NCI-H2107 treated with DMSO at 0.1 percent for 48 hours (cell line): ENCODE data around the gene MYO18A.

Experiments used
- DNase-seq: peaks from one replicate; lab custom pipeline; 2025; ENCODE audit not compliant: unreplicated experiment; lab: John Stamatoyannopoulos, UW

MYO18A gene

DNA sequence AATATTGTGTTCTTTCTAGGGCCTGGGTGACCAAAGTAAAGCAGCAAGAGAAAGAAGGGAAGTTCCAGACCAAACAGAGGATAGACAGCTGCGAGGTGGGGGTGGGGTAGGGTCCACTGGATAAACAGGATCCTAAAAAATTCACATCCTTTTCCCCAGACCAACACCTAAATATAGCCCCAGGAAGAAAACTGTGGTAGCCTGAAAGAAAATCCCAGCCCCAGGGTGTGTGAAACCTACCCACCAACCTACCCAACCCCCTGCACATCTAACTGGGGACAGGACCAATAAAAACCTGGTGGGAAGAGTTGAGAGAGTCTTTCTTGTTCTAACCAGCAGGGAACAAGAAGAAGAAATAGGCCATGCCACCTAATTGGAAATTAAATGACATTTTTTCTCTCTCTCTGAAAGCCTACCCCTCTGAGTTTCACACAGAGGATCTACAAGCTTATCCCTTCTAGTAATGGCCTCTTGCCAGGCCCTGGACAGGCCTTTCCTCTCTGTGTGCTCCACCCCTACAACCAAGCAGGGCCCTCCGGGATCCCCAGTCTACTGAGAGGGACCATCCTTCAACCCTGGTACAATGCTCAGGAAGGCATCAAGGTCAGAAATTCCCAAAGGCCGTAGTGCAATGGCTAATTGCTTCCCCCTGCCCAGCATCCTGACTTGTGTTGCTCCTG, 12.0 kb downstream of the MYO18A start:
- DNase-seq: no peak

DNA sequence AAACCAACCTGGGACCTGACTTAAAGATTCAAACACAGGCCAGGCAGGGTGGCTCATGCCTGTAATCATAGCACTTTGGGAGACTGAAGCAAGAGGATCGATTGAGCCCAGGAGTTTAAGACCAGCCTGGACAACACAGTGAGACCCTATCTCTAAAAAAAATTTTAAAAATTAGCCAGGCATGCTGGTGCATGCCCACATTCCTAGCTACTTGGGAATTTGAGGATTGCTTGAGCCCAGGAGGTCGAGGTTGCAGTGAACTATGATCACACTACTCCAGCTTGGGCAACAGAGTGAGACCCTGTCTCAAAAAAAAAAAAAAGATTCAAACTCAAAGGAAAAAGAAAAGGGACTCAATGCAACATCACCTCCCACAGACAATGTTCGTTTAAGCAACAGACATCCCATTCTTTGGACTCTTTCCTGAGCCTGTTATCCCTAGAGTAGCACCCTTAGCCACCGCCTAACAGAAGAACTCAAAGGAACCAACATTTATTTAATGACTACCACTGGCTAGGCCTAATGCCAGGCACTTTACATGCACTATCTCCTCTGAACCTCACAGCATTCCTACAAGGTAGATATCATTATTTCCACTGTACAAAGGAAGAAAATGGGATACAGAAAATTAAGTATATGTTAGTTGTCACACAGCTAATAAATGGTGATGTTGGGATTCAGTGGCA, 12.7 kb downstream of the MYO18A start:
- no peak for DNase-seq

DNA sequence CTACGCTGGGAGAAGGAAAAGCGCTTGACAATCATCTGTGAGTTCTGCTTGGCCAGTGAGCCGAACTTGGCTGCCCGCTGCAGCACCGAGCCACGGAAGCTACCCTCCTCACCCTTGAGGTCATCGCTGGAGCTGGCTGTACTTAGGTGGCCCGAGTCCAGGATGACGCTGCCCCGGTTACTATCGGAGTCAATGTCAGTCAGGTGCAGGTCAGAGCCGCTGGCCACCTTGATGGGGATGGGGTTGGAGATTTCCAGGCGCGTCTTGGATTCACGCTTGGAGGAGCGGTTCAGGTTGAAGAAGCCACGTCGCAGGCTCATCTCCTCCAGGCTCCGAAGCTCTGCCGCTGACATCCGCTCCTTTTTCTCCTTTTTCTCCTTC, 13.7 kb downstream of the MYO18A start:
- DNase-seq: no peak

DNA sequence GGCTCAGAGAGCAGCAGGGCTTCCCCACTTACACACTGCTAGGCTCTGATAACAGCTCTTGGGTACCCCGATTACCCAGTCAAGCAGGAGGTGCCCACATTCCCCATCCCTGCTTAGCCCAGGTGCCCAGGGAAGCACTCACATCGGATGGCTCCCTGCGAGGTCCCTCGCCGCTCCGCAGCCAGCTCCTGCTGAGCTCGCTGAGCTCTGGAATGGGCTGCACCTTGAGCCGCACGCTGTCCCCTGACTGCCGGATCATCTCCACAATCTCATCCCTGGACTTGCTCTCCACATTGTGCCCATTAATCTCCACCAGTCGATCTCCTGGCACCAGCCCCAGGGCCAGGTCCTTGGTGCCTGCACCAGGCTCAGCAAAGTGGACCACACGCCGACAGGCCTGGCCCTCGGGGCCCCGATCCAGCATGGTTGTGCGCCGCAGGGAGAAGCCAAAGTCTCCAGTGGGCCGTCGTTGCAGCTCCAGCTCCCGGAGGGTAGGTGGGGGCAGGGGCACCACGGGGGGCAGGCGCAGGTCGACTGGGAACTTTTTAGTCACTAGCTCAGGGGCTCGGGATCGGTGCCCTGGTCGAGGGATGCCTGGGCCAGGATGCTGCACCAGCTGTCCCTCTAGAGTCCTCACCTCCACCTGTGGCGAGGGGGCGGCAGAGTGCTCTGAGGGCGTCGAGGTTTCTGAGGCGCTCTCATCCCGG, 14.2 kb downstream of the MYO18A start:
- no peak for DNase-seq

DNA sequence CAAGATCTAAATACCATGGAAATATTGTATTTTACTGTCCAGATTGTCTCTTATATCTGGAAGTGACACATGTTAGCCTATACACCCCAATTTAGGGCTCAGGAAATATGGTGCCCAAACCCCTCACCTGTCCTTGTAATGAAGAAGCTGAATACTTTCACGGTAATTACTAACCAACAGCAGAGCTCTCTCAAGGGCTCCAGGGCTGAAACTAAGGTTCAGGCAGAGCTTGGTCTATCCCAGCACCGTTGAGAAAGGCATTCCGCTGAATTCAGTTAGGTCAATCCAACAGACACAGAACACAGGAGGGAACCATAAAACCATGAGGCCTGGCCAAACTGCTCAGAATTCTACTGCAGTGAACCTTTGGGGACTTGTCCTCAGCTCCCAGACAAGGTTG, 14.9 kb downstream of the MYO18A start:
- no peak for DNase-seq

DNA sequence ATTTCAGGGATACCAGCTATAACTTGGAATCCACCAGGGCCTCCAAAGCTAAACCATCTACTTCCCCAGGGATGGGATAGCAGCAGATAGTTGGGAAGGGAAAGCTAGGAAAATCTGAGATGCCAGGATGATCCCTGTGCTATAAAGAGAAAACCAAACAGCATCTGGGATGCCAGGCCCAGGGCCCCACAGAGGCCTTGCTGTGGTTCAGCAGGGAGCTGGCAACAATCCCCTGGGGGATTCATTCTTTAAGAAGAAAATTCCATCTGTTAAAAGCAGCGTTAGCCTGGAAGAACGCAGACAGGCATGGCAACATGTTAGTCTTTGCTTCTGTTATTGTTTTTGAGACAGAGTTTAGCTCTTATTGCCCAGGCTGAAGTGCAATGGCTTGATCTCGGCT, 16.6 kb downstream of the MYO18A start:
- DNase-seq: no peak

DNA sequence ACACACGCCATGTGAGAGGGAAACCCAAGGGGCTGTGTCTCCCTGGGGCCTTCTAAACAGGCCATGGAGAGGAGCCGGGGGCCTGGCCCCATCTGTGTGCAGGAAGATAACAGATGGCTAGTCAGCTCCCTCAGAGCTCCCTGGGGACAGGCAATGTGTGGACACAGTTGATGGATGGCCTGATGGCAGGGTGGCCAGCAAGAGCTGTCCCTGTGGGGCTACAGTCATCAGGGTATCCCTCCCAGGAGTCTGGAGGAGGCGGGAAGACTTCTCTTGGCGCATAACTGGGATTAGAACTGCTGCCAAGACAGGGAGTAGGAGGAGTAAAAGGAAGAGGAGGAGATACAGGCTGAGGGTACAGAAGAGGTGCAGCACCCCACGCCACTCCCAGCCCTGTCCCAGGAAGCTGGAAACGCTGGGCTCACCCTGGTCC, 17.3 kb downstream of the MYO18A start:
- DNase-seq: no peak

DNA sequence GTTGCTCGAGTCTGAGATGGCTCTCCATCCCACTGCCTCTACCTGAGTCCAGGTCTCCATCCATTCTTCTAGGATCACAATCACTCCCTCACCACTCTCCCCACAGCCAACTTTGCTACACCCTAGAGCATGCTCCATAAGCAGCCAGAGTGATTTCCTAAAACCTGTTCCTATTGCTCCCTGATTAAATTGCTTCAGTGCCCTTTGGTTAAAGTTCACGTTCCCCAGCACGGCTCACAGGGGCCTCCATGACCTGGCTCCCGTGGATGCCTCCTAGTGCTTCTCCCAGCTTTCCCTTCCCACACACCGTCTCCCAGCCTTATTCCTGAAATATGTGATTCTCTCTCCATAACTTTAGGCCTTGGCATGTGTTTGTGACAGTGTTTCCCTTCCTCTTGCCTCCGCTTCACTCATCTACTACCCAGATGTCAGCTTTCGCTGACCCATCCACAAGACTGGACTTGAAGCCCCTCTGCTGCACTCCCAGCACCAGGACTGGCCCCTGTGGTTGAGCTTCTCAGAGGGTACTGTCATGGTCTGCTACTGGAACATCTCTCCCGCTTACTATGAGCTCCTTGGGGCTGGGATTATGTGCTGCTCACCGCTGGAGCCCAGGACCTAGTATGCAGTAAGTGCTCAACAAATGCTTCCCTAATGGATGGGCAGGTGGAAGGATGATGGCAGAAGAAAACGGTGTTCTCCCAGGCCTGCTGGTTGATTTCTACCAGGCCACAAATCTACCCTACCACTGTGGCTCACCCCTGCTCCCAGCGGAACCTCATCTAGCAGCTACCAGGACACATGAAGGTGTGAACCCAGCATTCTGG, 17.9 kb downstream of the MYO18A start:
- DNase-seq: no peak

DNA sequence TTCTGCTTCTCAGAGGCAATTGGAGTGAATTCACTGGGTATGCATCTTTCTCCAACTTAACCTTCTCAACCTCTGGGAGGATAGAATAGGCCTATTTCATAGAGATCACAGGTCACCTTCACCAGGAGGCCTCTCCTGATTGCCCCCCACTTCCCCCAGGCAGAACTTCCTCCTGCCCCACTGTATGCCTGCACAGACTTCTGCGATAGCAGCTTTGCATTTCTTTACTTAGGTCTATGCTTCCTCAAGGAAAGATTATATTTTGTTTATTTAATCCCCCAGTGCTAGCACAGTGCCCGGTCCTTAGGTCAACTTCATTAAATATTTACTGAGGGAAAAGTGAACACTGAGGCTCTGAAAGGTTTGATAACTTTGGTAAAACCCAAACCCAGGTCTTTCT, 19.9 kb downstream of the MYO18A start:
- DNase-seq: no peak

DNA sequence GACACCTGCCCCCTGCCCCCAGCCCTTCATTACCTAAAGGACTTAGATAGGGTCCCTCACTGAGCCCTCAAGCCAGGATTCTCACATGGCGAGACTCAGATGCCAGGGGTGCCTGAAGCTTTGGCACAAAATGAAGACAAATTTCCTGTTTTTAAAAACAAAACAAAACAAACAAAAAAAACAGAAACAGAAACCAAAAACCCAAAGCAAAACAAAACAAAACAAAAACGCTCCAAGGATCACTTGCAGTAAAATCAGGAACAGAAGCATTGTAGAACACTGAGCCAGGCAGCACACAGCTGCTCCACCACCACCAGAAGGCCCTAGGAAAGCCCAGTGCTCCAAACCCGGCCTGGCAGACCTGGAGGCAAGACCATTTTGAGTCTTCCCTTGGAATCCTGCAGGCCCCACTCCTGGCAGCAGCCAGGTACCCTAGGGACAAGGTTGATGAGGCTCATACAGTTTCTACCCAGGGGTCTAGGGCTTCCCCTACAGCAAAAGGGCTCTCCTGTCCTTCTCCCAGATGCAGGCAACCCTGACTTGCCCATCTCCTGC, 20.8 kb downstream of the MYO18A start:
- no peak for DNase-seq

DNA sequence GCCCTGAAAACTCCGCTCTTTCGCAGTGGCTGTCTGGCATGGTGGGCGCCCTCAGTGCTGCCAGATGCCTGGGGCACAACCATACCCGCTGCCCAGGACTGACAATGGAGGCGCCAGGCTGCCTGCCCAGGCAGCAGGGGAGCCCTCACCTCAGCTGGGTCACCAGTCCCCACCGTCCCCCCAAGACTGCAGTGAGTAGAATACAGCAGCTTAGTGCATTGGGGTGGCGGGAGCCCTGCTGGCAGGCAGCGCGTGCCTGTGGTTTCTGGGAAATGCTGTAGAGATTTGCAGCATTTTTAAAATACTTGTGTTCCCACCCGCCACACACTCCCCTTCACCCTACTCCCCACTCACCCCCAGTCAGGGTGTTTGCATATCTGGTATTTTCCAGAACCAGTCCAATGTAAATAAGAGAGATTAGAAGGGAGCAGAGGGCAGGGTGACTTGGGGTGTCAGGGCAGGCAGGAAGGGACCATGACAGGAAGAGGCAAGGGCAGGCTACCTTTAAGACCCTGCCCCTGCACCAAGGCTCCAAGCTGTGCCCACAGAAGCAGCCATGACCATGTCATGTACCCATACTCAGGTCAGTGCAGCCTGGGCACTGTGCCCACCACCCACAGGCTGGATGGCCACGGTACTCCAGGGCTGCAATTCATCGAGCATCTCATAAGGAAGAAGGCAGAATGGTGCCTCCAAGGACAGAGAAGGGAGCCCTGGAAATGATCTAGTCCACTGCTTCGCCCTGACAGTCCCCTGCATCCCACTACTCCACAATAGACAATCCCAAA, 21.5 kb downstream of the MYO18A start:
- no peak for DNase-seq

DNA sequence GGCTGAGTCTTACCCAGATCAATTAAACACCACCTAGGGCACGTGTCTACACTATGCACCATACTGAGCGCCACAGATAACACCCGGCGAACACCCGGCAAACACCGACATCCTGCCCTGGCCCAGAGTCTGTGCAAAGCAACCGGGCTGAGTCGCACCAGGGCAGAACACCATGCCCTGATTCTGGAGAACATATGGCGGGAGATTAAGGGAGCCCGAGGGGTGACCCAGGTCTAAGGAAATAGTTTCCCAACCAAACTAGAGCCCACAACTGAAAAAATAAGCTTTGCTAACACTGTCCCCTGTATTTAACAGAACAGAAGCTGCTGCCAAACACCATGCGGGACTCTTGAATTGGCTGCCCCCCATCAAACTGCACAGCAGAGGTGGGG, 22.1 kb downstream of the MYO18A start:
- no peak for DNase-seq

DNA sequence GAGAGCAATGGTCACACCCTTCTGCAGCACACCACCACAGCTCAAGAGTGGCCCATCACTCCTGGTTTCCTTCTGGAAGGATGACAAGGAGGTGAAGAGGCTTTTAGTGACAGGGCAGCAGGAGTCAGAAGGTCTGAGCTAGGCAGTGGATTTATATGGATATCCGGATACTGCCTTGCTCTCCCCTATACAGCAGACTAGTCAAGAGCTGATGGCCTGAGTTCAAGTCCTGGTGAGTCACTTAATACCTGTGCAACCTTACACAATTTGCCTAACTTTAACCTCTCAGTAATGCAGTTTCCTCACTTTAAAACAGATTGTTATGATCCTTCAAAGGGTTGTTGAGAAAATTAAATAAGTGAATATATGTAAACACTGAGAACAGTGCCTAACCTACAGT, 22.9 kb downstream of the MYO18A start:
- DNase-seq: no peak

DNA sequence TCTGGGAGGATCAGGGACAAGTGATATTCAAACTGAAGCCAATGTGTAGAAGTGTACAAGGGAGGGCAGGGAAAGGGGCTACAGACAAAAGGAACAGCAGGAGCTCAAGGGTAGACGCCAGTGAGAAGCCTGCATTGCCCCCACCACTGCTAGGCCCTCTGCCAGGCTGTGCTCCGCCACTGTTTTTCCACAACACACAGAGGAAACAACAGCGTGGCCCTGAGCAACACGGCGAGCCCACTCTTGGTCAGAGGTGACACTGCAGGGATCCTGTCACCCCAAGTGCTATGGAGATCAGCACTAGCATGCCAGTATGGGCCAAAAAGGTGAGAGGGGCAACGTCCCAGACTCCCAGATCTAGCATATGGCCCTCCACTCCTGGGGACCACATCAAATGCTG, 23.4 kb downstream of the MYO18A start:
- no peak for DNase-seq

DNA sequence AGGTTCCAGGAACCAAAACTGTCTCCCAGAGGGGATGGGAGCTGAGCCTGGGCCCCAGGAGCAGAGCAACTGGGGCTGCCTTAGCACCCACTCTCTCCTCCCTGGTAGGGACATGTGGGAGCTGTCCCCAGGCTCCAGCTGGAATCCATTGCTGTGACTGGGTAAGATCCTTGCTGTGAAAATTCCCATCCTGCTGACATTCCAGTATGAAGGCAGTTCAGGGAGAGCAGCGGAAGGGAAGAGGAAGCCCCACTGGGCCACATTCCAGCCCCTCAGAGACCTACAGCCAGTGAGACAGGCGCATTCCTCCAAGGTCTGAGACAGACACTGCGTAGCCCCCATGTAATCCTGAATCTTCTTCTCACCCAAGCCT, 24.2 kb downstream of the MYO18A start:
- DNase-seq: no peak

DNA sequence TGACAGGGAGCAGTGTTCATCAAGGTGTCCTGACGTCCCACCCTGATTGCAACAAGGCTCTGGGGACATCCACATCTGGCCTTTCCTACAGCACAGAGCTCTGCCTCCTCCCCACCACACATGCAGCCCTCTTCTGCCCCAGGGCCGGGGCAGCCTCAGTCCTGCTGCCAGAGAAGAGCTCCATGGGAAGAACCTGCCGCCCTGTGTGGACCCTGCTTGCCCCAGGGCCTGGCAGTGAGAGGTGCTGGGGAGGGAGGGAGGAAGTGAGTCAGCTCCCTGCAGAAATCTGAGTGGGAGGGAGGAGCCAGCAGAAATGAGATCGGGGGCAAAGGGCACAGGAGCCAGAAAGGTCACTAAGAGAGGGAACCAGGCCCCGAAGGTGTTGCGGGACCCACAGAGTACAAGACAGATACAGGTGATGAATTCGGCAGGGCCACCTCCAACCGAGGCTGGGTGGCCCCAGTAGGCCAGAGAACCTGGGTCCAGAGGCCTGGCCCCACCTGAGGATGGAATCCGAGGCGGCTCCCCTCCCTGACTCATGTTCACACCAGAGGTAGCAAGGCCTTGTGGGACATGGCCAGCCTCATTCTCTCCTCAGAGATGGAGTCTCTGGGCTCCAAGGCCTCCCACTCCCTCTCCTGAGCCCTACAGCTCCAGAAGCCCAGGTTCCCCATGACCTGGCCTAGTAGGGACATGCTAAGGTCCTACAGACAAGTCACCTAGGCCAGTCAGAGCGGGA, 24.8 kb downstream of the MYO18A start:
- DNase-seq: no peak

DNA sequence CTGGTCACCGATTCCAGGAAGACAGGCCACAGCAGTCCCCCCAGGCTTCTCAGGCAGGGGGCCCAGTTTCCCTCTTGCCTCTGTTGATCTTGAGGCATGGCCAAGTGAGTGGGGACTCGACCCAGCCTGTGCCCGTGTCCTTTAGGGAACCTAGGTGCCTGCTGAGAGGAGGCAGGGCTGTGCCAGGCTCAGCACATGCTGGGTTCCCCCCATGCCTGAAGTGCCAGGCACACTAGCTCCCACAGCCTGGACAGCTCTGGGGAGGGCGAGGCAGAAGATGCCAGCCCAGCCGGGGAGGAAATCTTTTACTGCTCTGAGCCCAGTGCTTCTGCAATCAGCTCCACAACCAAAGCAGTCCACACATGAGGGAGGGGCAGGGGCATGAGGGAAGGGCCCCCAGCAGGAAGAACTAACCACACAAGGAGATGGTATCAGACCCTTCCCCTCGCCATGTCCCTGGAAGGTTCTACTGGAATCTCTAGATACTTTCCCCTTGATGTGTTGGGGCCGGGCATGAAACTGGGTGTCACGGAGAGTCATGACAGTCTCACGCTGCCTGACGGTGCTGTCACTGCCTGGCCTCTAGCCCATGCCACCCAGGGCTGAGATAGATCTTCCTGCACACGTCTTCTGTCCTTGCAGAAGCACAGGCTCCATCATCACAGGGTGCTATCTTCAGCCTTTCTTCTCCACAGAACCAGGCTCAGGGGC, 25.5 kb downstream of the MYO18A start:
- no peak for DNase-seq

DNA sequence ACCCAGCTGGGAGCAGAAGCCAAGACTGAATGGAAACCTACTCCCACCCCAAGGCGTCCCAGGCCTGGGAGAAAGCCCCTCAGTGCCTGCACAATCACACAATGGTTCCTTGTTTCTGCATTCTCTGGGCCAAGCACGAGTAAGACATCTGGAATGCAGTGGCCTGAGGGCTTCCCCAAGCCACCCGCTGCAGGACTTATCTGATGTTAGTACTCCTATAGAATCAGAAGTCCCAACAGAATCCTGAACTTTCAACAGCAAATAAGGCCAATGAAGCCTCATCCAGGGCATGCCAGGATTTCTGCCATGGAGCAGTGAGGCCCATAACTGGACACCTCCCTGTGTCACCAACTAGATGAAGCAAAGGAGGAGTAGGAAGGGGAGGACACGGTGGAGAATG, 28.6 kb downstream of the MYO18A start:
- no peak for DNase-seq

DNA sequence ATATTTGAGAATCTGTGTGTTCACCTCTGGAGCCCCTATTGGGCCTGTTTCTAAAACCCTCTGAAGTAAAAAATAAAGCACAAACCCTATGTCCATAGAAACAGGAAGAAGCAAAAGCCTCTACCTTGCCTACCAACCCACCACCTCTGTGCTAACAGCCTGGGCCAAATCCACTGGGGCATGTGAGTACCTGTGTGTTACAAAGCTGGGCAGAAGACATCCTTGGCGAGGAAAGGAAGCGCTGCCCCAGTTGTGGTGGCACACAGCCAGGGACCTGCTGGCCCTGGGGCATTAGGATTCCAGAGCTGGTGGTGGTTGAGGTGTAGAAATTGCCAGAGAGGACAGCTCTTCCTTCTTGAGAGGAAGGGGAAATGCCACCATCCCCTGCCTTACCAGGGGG, 30.0 kb downstream of the MYO18A start:
- no peak for DNase-seq
